IMR-90 (cell line): Measurements from ENCODE around the gene PPP1R37. TPM values are rescaled to one million over a fixed set of nuclear protein-coding genes. Genes with fewer than 3 reads are reported as not detected.
A peak's percentile ranks its signal among the peaks of the same experiment; 100 is the strongest.

Experiments used
- ATAC-seq: fragments of 200-7000 bp; cut with Tn5 transposase; 2 replicates; pipeline ENCODE4 v1.9.1; 2020; ENCODE audit warnings: low read depth, mild to moderate bottlenecking, moderate library complexity
- BruUV-seq: library from RNA; stranded (reverse); fragments of 400-500 nt; replicated peaks from 2 replicates; lab custom pipeline; 2021; lab: Mats Ljungman, UMichigan
- CTCF ChIA-PET: fragments of 300-600 bp; formaldehyde crosslinking; extraction: SDS; loops from one replicate; lab custom pipeline; 2021; ENCODE audit warnings: antibody characterized with exemption; lab: Yijun Ruan, JAX
- POLR2A ChIA-PET: fragments of 300-600 bp; sonication (Branson Sonifier 250); formaldehyde crosslinking; loops from one replicate; lab custom pipeline; 2022; ENCODE audit warnings: antibody characterized with exemption; ENCODE audit not compliant: unreplicated experiment; lab: Charles Lee
- DNase-seq: peaks from one replicate; pipeline ENCODE4 v3.0.0; 2013
- H2AFZ ChIP-seq: replicated peaks from 2 replicates; pipeline ENCODE3; 2013; ENCODE audit warnings: low read length, mild to moderate bottlenecking; ENCODE audit not compliant: poor library complexity
- H2AK5ac ChIP-seq: 2 replicates; pipeline ENCODE4 v1.6.1; 2013; ENCODE audit warnings: low read depth, low read length, inconsistent platforms
- H2AK9ac ChIP-seq: replicated peaks from 2 replicates; pipeline ENCODE3; 2013; ENCODE audit warnings: mild to moderate bottlenecking, low read depth, low read length, moderate library complexity; ENCODE audit not compliant: poor library complexity
- H2BK120ac ChIP-seq: 2 replicates; pipeline ENCODE4 v1.6.1; 2013; ENCODE audit warnings: low read depth, low read length, inconsistent platforms
- H2BK15ac ChIP-seq: 3 replicates; pipeline ENCODE4 v1.6.1; 2013; ENCODE audit warnings: low read depth, low read length, inconsistent platforms
- H2BK20ac ChIP-seq: 2 replicates; pipeline ENCODE4 v1.6.1; 2013; ENCODE audit warnings: low read depth, mild to moderate bottlenecking, inconsistent platforms, low read length, moderate library complexity
- H2BK5ac ChIP-seq: 2 replicates; pipeline ENCODE4 v1.6.1; 2013; ENCODE audit warnings: mild to moderate bottlenecking, low read depth, low read length, inconsistent platforms; ENCODE audit not compliant: poor library complexity, severe bottlenecking
- H3K14ac ChIP-seq: replicated peaks from 2 replicates; pipeline ENCODE4 v1.6.1; 2013; ENCODE audit warnings: low read depth, low read length, inconsistent platforms
- H3K18ac ChIP-seq: 2 replicates; pipeline ENCODE4 v1.6.1; 2013; ENCODE audit warnings: low read depth, low read length, control low read depth
- H3K23ac ChIP-seq: 2 replicates; pipeline ENCODE4 v1.6.1; 2013; ENCODE audit warnings: low read depth, low read length, inconsistent platforms
- H3K27ac ChIP-seq: 2 replicates; pipeline ENCODE4 v1.5.1; 2013; ENCODE audit warnings: mild to moderate bottlenecking, control low read depth, low read length; ENCODE audit not compliant: insufficient read depth
- H3K27me3 ChIP-seq: 2 replicates; pipeline ENCODE4 v1.6.1; 2013; ENCODE audit warnings: low read length; ENCODE audit not compliant: control insufficient read depth, insufficient read depth
- H3K36me3 ChIP-seq: 2 replicates; pipeline ENCODE4 v1.6.1; 2013; ENCODE audit warnings: low read length, mixed read lengths; ENCODE audit not compliant: control insufficient read depth, insufficient read depth
- H3K4ac ChIP-seq: 2 replicates; pipeline ENCODE4 v1.6.1; 2013; ENCODE audit warnings: low read depth, low read length, inconsistent platforms
- H3K4me1 ChIP-seq: 2 replicates; pipeline ENCODE4 v1.6.1; 2013; ENCODE audit warnings: low read length, mixed read lengths; ENCODE audit not compliant: control insufficient read depth, insufficient read depth
- H3K4me2 ChIP-seq: 2 replicates; pipeline ENCODE4 v1.6.1; 2013; ENCODE audit warnings: low read depth, mild to moderate bottlenecking, control low read depth, low read length, moderate library complexity
- H3K4me3 ChIP-seq: 2 replicates; pipeline ENCODE4 v1.5.1; 2013; ENCODE audit warnings: low read depth, mild to moderate bottlenecking, control low read depth, low read length, moderate library complexity; ENCODE audit not compliant: insufficient read depth
- H3K56ac ChIP-seq: 2 replicates; pipeline ENCODE4 v1.6.1; 2013; ENCODE audit warnings: low read length, inconsistent platforms; ENCODE audit not compliant: insufficient read depth; ENCODE audit errors: extremely low read depth
- H3K79me1 ChIP-seq, 2 experiments: 2 replicates each; pipeline ENCODE4 v1.6.1; 2013; ENCODE audit warnings: low read length in 2 of 2, inconsistent platforms in 1 of 2, low read depth in 1 of 2
- H3K9ac ChIP-seq: 2 replicates; pipeline ENCODE4 v1.6.1; 2013; ENCODE audit warnings: low read depth, low read length, control low read depth
- H3K9me1 ChIP-seq: 2 replicates; pipeline ENCODE4 v1.6.1; 2013; ENCODE audit warnings: low read length, inconsistent platforms; ENCODE audit not compliant: insufficient read depth
- H3K9me3 ChIP-seq: 2 replicates; pipeline ENCODE4 v1.6.1; 2013; ENCODE audit warnings: low read length; ENCODE audit not compliant: control insufficient read depth, insufficient read depth
- H4K20me1 ChIP-seq: 2 replicates; pipeline ENCODE4 v1.6.1; 2013; ENCODE audit warnings: low read length, inconsistent platforms; ENCODE audit not compliant: insufficient read depth
- H4K5ac ChIP-seq: 2 replicates; pipeline ENCODE4 v1.6.1; 2013; ENCODE audit warnings: mild to moderate bottlenecking, low read depth, low read length, control low read depth
- H4K8ac ChIP-seq, 2 experiments: 2 replicates each; pipeline ENCODE4 v1.6.1; 2013; ENCODE audit warnings: low read depth in 2 of 2, low read length in 2 of 2, control low read depth in 1 of 2, inconsistent platforms in 1 of 2
- H4K91ac ChIP-seq: 2 replicates; pipeline ENCODE4 v1.6.1; 2013; ENCODE audit warnings: low read depth, low read length, inconsistent platforms; ENCODE audit not compliant: insufficient read depth
- BHLHE40 ChIP-seq: fragments of 150-350 bp; IDR thresholded peaks from 2 replicates; pipeline ENCODE4 v1.6.1; 2016; ENCODE audit warnings: mild to moderate bottlenecking, low read depth, low read length
- CTCF ChIP-seq: conservative IDR thresholded peaks from 2 replicates; pipeline ENCODE4 v1.5.1; 2012; ENCODE audit warnings: mild to moderate bottlenecking, low read depth, low read length, improper control_type of control experiment
- FOS ChIP-seq: fragments of 150-350 bp; IDR thresholded peaks from 2 replicates; pipeline ENCODE4 v1.6.1; 2016; ENCODE audit warnings: low read depth, low read length
- MAFK ChIP-seq: IDR thresholded peaks from 2 replicates; pipeline ENCODE4 v1.6.1; 2012; ENCODE audit warnings: low read depth, low read length, improper control_type of control experiment
- MAZ ChIP-seq: IDR thresholded peaks from 2 replicates; pipeline ENCODE4 v1.6.1; 2012; ENCODE audit warnings: low read depth, mild to moderate bottlenecking, low read length, improper control_type of control experiment, moderate library complexity, borderline replicate concordance
- MXI1 ChIP-seq: IDR thresholded peaks from 2 replicates; pipeline ENCODE4 v1.6.1; 2012; ENCODE audit warnings: low read depth, mild to moderate bottlenecking, low read length, moderate library complexity, borderline replicate concordance
- NFE2L2 ChIP-seq: fragments of 150-350 bp; IDR thresholded peaks from 2 replicates; pipeline ENCODE4 v1.6.1; 2016; ENCODE audit warnings: low read depth, mild to moderate bottlenecking, low read length
- POLR2A ChIP-seq: IDR thresholded peaks from 2 replicates; pipeline ENCODE4 v1.6.1; 2012; ENCODE audit warnings: mild to moderate bottlenecking, low read depth, low read length
- RAD21 ChIP-seq: IDR thresholded peaks from 2 replicates; pipeline ENCODE4 v1.6.1; 2012; ENCODE audit warnings: low read length, improper control_type of control experiment
- WGBS, 2 experiments: methylation state at CpG; one replicate each; pipeline versions ENCODE4 v1.1.5 to v1.1.7; 2013; ENCODE audit warnings: missing lambda C conversion rate in 2 of 2; ENCODE audit not compliant: insufficient read length in 1 of 2; ENCODE audit errors: extremely low coverage in 2 of 2; 5-methylcytosine and 5-hydroxymethylcytosine counted together
- dilution Hi-C: fragments of 300-500 bp; cut with HindIII; formaldehyde crosslinking; loops from one replicate; pipeline ENCODE4 v1.14.3; 2018; ENCODE audit warnings: low sequenced_read_pairs; ENCODE audit not compliant: unreplicated experiment
- in situ Hi-C: fragments of 300-500 bp; cut with MboI; formaldehyde crosslinking; loops from 3 replicates; pipeline ENCODE4 v1.14.3; 2019; ENCODE audit warnings: low sequenced_read_pairs, inconsistent platforms, mixed read lengths
- intact Hi-C: fragments of 100-400 bp; cut with micrococcal nuclease; formaldehyde crosslinking; loops from 2 replicates; pipeline ENCODE4 v1.10.0; 2022
- polyA plus RNA-seq, 3 experiments: library from polyadenylated mRNA; depleted of rRNA; stranded (reverse); fragments of >200 nt; gene quantifications; 2 replicates each; pipeline ENCODE4 v1.2.3, GENCODE V29; 2012; ENCODE audit warnings: low replicate concordance in 1 of 3
- total RNA-seq: library from RNA; depleted of rRNA; stranded (reverse); fragments of >200 nt; gene quantifications from 2 replicates; pipeline ENCODE4 v1.2.3, GENCODE V29; 2012
- TF ChIP-seq, protein P1 (sequence below): fragments of 150-350 bp; IDR thresholded peaks from 2 replicates; pipeline ENCODE4 v1.6.1; 2017; ENCODE audit warnings: mild to moderate bottlenecking, antibody characterized with exemption, low read length, low read depth

Gene PPP1R37
- total and polyA plus RNA-seq, 2 of the 4 experiments (the other 2 are of a cell fraction) = 13.1 to 18.5 TPM

GRCh38 chr19:45079063-45079910 is 13.7 kb upstream of the PPP1R37 start, which contains the start of gene GEMIN7:
Gene GEMIN7 (plus strand): TSS chr19:45079260. CDS start chr19:45090115, 10,855 bp downstream.
- H3K9me3 ChIP-seq = no peaks in the 10 kb centered on the region
- H3K36me3 ChIP-seq = peaks cover 8% of the 10 kb centered on the region
- no peaks in the 10 kb centered on the region for H4K20me1 ChIP-seq
- POLR2A ChIA-PET = no interaction called here
- H4K91ac ChIP-seq = peak within 1 kb of the TSS; percentile 86
- peak within 1 kb of the TSS; percentile 99 for H3K4me3 ChIP-seq
- H2BK20ac ChIP-seq = no peak within 1 kb of the TSS
- peak within 1 kb of the TSS; percentile 100 for H2AFZ ChIP-seq
- peak within 1 kb of the TSS; percentile 58 for H3K56ac ChIP-seq
- dilution Hi-C loops = no loop called here
- 0 out of 3 replicates have a peak within 1 kb of the TSS, but pooled peaks have one; percentile 7 for H2BK15ac ChIP-seq
- H4K5ac ChIP-seq = peak within 1 kb of the TSS; percentile 98
- peak within 1 kb of the TSS; percentile 93 for H3K27ac ChIP-seq
- H2BK5ac ChIP-seq = peak within 1 kb of the TSS; percentile 80
- CTCF ChIA-PET = no interaction called here
- DNase-seq (peak; percentile 59), ATAC-seq (peak; percentile 93)
- intact Hi-C loops = no loop called here
- peak within 1 kb of the TSS; percentile 94 for H3K23ac ChIP-seq
- H3K4me2 ChIP-seq = peak within 1 kb of the TSS; percentile 99
- no peaks in the 10 kb centered on the region for H3K27me3 ChIP-seq
- in situ Hi-C loops = no loop called here
- peak within 1 kb of the TSS; percentile 73; the same call in 1 of the 2 replicates for H3K18ac ChIP-seq
- peak within 1 kb of the TSS; percentile 95 for H3K9ac ChIP-seq
- no TSS peak for BruUV-seq
- TF ChIP-seq MAZ (peak; percentile 83), RAD21 (peak; percentile 24; the same call in 1 of the 2 replicates), NFE2L2 (no peak), CTCF (peak; percentile 26; the same call in 1 of the 2 replicates), MAFK (no peak), MXI1 (peak; percentile 91), FOS (no peak), BHLHE40 (peak; percentile 42; the same call in 1 of the 2 replicates), POLR2A (no peak; the same call in 1 of the 2 replicates)
- TF ChIP-seq, protein P1, sequence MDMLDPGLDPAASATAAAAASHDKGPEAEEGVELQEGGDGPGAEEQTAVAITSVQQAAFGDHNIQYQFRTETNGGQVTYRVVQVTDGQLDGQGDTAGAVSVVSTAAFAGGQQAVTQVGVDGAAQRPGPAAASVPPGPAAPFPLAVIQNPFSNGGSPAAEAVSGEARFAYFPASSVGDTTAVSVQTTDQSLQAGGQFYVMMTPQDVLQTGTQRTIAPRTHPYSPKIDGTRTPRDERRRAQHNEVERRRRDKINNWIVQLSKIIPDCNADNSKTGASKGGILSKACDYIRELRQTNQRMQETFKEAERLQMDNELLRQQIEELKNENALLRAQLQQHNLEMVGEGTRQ = peak; percentile 90
- H3K14ac ChIP-seq = peak within 1 kb of the TSS; percentile 98
- H3K4ac ChIP-seq = peak within 1 kb of the TSS; percentile 96
- peak within 1 kb of the TSS; percentile 97 to 99 for H4K8ac ChIP-seq
- H2AK9ac ChIP-seq = peak within 1 kb of the TSS; percentile 95
- H2BK120ac ChIP-seq = peak within 1 kb of the TSS; percentile 45; the same call in 1 of the 2 replicates
- peaks cover 15% of the 10 kb centered on the region for H3K9me1 ChIP-seq
- WGBS, 2 experiments = 2% methylated on average over 12 of the region's 61 CpGs; no CpG with 5 or more reads in 1 of the 2 experiments
- H2AK5ac ChIP-seq = peak within 1 kb of the TSS; percentile 73
- peaks cover 5% of the 10 kb centered on the region; the same call in 1 of the 2 replicates for H3K4me1 ChIP-seq
- peaks cover 18 to 42% of the 10 kb centered on the region in 2 experiments for H3K79me1 ChIP-seq
